ENCODE data around the gene DCAF5. TPM values are rescaled to one million over a fixed set of nuclear protein-coding genes. Genes with fewer than 3 reads are reported as not detected.
"Not testable (repeated sequence)": the region's sequence is repeated elsewhere in the genome, so short reads cannot be mapped to it uniquely, and the experiment has no call there.

Gene DCAF5
- total RNA-seq, 1 donor from 2014 or later: 20.9 TPM

- Histone ChIP-seq H3K36me3 (ENCODE audit: control insufficient read depth in 3 of 3, insufficient read depth in 3 of 3, low read length in 3 of 3) (no peaks in the 10 kb centered on the region), H3K4me1 (ENCODE audit: control insufficient read depth in 3 of 3, insufficient read depth in 3 of 3, low read length in 3 of 3) (peaks cover 28 to 42% (median 34%) of the 10 kb centered on the region in 3 donors), H3K27me3 (ENCODE audit: control insufficient read depth in 3 of 3, insufficient read depth in 3 of 3, low read length in 3 of 3) (peaks cover 0 to 27% (median 6%) of the 10 kb centered on the region in 3 donors), H3K27ac (ENCODE audit: low read depth, low read length) (no peak overlapping the region), H3K9me3 (ENCODE audit: control insufficient read depth in 3 of 3, low read length in 3 of 3) (no peaks in the 10 kb centered on the region), H3K4me3 (ENCODE audit: low read length in 3 of 3) (no peak overlapping the region), H3K9ac (ENCODE audit: low read depth in 1 of 3, low read length in 3 of 3) (no peak overlapping the region)
Observed at GRCh38 chr14:69040353-69040752, 112.6 kb downstream of the DCAF5 start.

DNA sequence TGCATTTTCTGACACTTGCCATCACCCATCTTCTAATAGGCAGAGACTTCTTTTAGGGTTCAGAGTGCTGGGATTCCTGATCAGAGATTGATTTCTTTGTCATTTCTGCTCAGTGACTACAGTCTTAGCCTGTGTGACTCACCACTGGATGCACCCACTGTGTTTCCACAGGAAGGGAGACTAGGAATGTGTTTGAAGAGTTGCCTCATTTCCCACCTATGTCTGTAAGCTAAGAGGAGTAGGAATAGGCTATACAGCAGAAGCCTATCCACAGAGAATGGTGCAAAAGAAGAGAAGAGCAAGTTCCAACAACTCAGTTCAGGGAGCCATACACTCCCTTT is 113.7 kb downstream of the DCAF5 start:
- Histone ChIP-seq H3K4me3 (ENCODE audit: low read length in 3 of 3) (no peak overlapping the region), H3K36me3 (ENCODE audit: control insufficient read depth in 3 of 3, insufficient read depth in 3 of 3, low read length in 3 of 3) (no peaks in the 10 kb centered on the region), H3K27me3 (ENCODE audit: control insufficient read depth in 3 of 3, insufficient read depth in 3 of 3, low read length in 3 of 3) (peaks cover 0 to 26% (median 6%) of the 10 kb centered on the region in 3 donors), H3K9ac (ENCODE audit: low read depth in 1 of 3, low read length in 3 of 3) (no peak overlapping the region), H3K27ac (ENCODE audit: low read depth, low read length) (no peak overlapping the region), H3K9me3 (ENCODE audit: control insufficient read depth in 3 of 3, low read length in 3 of 3) (no peaks in the 10 kb centered on the region), H3K4me1 (ENCODE audit: control insufficient read depth in 3 of 3, insufficient read depth in 3 of 3, low read length in 3 of 3) (peaks cover 20 to 31% (median 23%) of the 10 kb centered on the region in 3 donors)

GRCh38 chr14:69038455-69039287 is 114.2 kb downstream of the DCAF5 start:
- Histone ChIP-seq H3K27me3 (ENCODE audit: control insufficient read depth in 3 of 3, insufficient read depth in 3 of 3, low read length in 3 of 3) (peaks cover 0 to 20% (median 6%) of the 10 kb centered on the region in 3 donors), H3K27ac (ENCODE audit: low read depth, low read length) (no peak overlapping the region), H3K4me3 (ENCODE audit: low read length in 3 of 3) (no peak overlapping the region), H3K36me3 (ENCODE audit: control insufficient read depth in 3 of 3, insufficient read depth in 3 of 3, low read length in 3 of 3) (no peaks in the 10 kb centered on the region), H3K9me3 (ENCODE audit: control insufficient read depth in 3 of 3, low read length in 3 of 3) (no peaks in the 10 kb centered on the region), H3K9ac (ENCODE audit: low read depth in 1 of 3, low read length in 3 of 3) (no peak overlapping the region), H3K4me1 (ENCODE audit: control insufficient read depth in 3 of 3, insufficient read depth in 3 of 3, low read length in 3 of 3) (peaks cover 14 to 25% (median 17%) of the 10 kb centered on the region in 3 donors)

DNA sequence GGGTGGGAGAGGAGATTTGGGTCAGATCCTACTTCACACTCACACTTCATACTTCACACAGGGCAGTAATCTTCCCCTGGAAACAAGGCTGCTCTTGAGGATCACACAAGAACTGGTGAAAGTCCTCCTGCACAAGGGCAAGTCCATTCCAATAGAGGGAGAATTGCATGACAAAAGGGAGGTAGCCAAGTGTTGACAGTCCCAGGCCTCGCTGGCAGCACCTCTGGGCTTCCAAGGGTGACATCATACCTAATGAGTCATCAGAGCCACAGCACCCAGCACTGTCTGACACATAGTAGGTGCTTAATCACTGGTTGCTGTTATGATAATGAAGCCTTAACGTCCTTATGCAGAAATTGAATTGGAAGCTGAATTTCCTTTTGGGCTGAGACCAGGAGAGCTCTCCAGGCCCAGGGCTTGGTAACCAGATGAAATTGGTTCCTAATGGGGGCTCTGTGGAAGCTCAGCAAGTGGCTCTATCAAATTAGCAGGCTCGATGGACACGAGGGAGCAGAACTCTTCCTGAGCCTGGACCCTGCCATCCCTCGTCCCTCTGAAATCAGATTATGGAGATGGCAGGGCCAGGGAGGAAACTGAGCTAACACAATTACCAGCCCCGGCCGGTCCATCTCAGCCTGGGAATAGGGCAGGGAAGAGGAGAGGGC is 115.0 kb downstream of the DCAF5 start:
- Histone ChIP-seq H3K4me1 (ENCODE audit: control insufficient read depth in 3 of 3, insufficient read depth in 3 of 3, low read length in 3 of 3) (peaks cover 6 to 18% (median 9%) of the 10 kb centered on the region in 3 donors), H3K9me3 (ENCODE audit: control insufficient read depth in 3 of 3, low read length in 3 of 3) (no peaks in the 10 kb centered on the region), H3K27ac (ENCODE audit: low read depth, low read length) (no peak overlapping the region)

GRCh38 chr14:69036757-69037506 is 116.0 kb downstream of the DCAF5 start:
- Histone ChIP-seq H3K27me3 (ENCODE audit: control insufficient read depth in 3 of 3, insufficient read depth in 3 of 3, low read length in 3 of 3) (peaks cover 0 to 14% (median 4%) of the 10 kb centered on the region in 3 donors), H3K4me3 (ENCODE audit: low read length in 3 of 3) (no peak overlapping the region), H3K36me3 (ENCODE audit: control insufficient read depth in 3 of 3, insufficient read depth in 3 of 3, low read length in 3 of 3) (no peaks in the 10 kb centered on the region), H3K27ac (ENCODE audit: low read depth, low read length) (no peak overlapping the region), H3K9ac (ENCODE audit: low read depth in 1 of 3, low read length in 3 of 3) (no peak overlapping the region), H3K9me3 (ENCODE audit: control insufficient read depth in 3 of 3, low read length in 3 of 3) (no peaks in the 10 kb centered on the region), H3K4me1 (ENCODE audit: control insufficient read depth in 3 of 3, insufficient read depth in 3 of 3, low read length in 3 of 3) (peaks cover 2 to 9% (median 5%) of the 10 kb centered on the region in 3 donors)

More for the DNA sequence above, 115.0 kb downstream of the DCAF5 start:
- peaks cover 0 to 16% (median 6%) of the 10 kb centered on the region in 3 donors for H3K27me3 ChIP-seq (ENCODE audit: control insufficient read depth in 3 of 3, insufficient read depth in 3 of 3, low read length in 3 of 3)
- no peak overlapping the region for H3K9ac ChIP-seq (ENCODE audit: low read depth in 1 of 3, low read length in 3 of 3)
- no peak overlapping the region for H3K4me3 ChIP-seq (ENCODE audit: low read length in 3 of 3)
- no peaks in the 10 kb centered on the region for H3K36me3 ChIP-seq (ENCODE audit: control insufficient read depth in 3 of 3, insufficient read depth in 3 of 3, low read length in 3 of 3)

DNA sequence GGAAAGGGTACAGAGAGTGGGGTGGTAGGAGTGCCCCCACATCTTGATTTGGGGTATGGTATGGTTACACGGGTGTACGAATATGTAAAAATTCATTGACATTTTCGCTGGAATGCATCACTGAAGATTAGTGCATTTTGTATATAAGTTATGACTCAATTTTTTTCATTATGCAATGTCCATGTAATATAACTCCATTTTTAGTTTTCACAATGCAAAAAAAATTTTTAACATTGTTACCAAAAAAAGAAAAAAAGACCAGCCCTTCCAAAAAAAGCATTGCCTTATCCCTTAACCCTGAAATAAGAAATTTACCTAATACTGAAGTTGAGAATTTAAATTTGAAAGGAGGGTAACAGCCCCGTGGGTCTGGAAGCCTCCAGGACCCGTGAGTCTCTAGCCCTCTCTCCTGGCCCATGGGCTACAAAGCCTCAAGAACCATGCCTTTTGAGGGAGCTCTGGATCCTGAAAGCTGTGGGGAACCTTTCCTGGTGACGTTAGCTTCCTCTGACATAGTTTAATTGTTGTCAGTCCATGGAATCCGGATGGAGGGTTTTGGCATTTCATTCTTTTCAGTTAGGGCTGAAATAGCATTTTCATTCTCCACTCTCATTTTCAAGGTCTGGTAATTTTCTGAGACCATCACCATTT is 118.2 kb downstream of the DCAF5 start:
- Histone ChIP-seq H3K9ac (ENCODE audit: low read depth in 1 of 3, low read length in 3 of 3) (no peak overlapping the region), H3K4me3 (ENCODE audit: low read length in 3 of 3) (no peak overlapping the region), H3K27me3 (ENCODE audit: control insufficient read depth in 3 of 3, insufficient read depth in 3 of 3, low read length in 3 of 3) (peaks cover 0 to 10% (median 0%) of the 10 kb centered on the region in 3 donors), H3K27ac (ENCODE audit: low read depth, low read length) (no peak overlapping the region), H3K36me3 (ENCODE audit: control insufficient read depth in 3 of 3, insufficient read depth in 3 of 3, low read length in 3 of 3) (no peaks in the 10 kb centered on the region), H3K4me1 (ENCODE audit: control insufficient read depth in 3 of 3, insufficient read depth in 3 of 3, low read length in 3 of 3) (peaks cover 2 to 7% (median 5%) of the 10 kb centered on the region in 3 donors), H3K9me3 (ENCODE audit: control insufficient read depth in 3 of 3, low read length in 3 of 3) (no peaks in the 10 kb centered on the region)

GRCh38 chr14:69027242-69027913 is 125.5 kb downstream of the DCAF5 start:
- Histone ChIP-seq H3K36me3 (ENCODE audit: control insufficient read depth in 3 of 3, insufficient read depth in 3 of 3, low read length in 3 of 3) (no peaks in the 10 kb centered on the region), H3K9ac (ENCODE audit: low read depth in 1 of 3, low read length in 3 of 3) (no peak overlapping the region), H3K27ac (ENCODE audit: low read depth, low read length) (no peak overlapping the region), H3K4me1 (ENCODE audit: control insufficient read depth in 3 of 3, insufficient read depth in 3 of 3, low read length in 3 of 3) (no peaks in the 10 kb centered on the region), H3K9me3 (ENCODE audit: control insufficient read depth in 3 of 3, low read length in 3 of 3) (no peaks in the 10 kb centered on the region), H3K27me3 (ENCODE audit: control insufficient read depth in 3 of 3, insufficient read depth in 3 of 3, low read length in 3 of 3) (peaks cover 0 to 3% (median 0%) of the 10 kb centered on the region in 3 donors), H3K4me3 (ENCODE audit: low read length in 3 of 3) (no peak overlapping the region)

- no peak overlapping the region for H3K4me3 ChIP-seq (ENCODE audit: low read length in 3 of 3)
- H3K36me3 ChIP-seq (ENCODE audit: control insufficient read depth in 3 of 3, insufficient read depth in 3 of 3, low read length in 3 of 3): no peaks in the 10 kb centered on the region
- H3K27ac ChIP-seq (ENCODE audit: low read depth, low read length): no peak overlapping the region
- H3K9ac ChIP-seq (ENCODE audit: low read depth in 1 of 3, low read length in 3 of 3): no peak overlapping the region
- no peaks in the 10 kb centered on the region for H3K4me1 ChIP-seq (ENCODE audit: control insufficient read depth in 3 of 3, insufficient read depth in 3 of 3, low read length in 3 of 3)
- peaks cover 0 to 3% (median 0%) of the 10 kb centered on the region in 3 donors for H3K27me3 ChIP-seq (ENCODE audit: control insufficient read depth in 3 of 3, insufficient read depth in 3 of 3, low read length in 3 of 3)
- no peaks in the 10 kb centered on the region for H3K9me3 ChIP-seq (ENCODE audit: control insufficient read depth in 3 of 3, low read length in 3 of 3)
Observed at GRCh38 chr14:69023035-69023434, 129.9 kb downstream of the DCAF5 start.

DNA sequence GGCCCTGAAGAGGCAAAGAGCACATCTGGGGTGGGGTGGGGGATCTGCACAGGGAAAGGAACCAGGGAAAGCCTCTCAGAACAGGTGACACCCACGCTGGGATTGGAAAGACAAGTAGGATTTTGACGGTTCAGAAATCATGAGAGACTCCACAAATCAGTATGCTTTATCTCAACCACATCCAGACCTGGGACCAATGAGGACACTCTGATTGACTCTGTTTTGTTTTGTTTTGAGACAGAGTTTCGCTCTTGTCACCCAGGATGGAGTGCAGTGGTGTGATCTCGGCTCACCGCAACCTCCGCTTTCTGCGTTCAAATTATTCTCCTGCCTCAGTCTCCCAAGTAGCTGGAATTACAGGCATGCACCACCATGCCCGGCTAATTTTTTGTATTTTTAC is 130.8 kb downstream of the DCAF5 start:
- not testable (repeated sequence) for H3K27me3 ChIP-seq (ENCODE audit: control insufficient read depth in 3 of 3, insufficient read depth in 3 of 3, low read length in 3 of 3); H3K9me3 ChIP-seq (ENCODE audit: control insufficient read depth in 3 of 3, low read length in 3 of 3); H3K27ac ChIP-seq (ENCODE audit: low read depth, low read length); H3K4me1 ChIP-seq (ENCODE audit: control insufficient read depth in 3 of 3, insufficient read depth in 3 of 3, low read length in 3 of 3); H3K9ac ChIP-seq (ENCODE audit: low read depth in 1 of 3, low read length in 3 of 3); H3K4me3 ChIP-seq (ENCODE audit: low read length in 3 of 3); H3K36me3 ChIP-seq (ENCODE audit: control insufficient read depth in 3 of 3, insufficient read depth in 3 of 3, low read length in 3 of 3)

Measured in skeletal muscle tissue (tissue), 4 donors.